Measurements from ENCODE around the gene FGF18.
"Not testable (repeated sequence)": the region's sequence is repeated elsewhere in the genome, so short reads cannot be mapped to it uniquely, and the experiment has no call there.

FGF18 gene

GRCh38 chr5:171413153-171413910 is 6.1 kb upstream of the FGF18 start:
- H3K27ac ChIP-seq = no peak overlapping the region
- H3K36me3 ChIP-seq = peaks cover 0 to 44% (median 26%) of the 10 kb centered on the region in 3 donors
- H3K4me1 ChIP-seq = peaks cover 0 to 39% (median 6%) of the 10 kb centered on the region in 4 donors
- no peak for DNase-seq
- no peaks in the 10 kb centered on the region for H3K27me3 ChIP-seq
- TF ChIP-seq CTCF (IDR thresholded peaks at IDR 0.05) = no peak
- no peak overlapping the region for H3K4me3 ChIP-seq
- no peaks in the 10 kb centered on the region for H3K9me3 ChIP-seq
- intact Hi-C loops (cut with DNase I; ENCODE audit: low total_unique reads) = loop anchor here (10.0 kb wide), 1 partner anchor 631 kb away; no protein-coding TSS in a partner anchor

- Histone ChIP-seq H3K4me1 (peaks cover 0 to 39% (median 11%) of the 10 kb centered on the region in 4 donors), H3K36me3 (peaks cover 0 to 37% (median 21%) of the 10 kb centered on the region in 3 donors)
- not testable (repeated sequence) for H3K9me3 ChIP-seq, DNase-seq, H3K27me3 ChIP-seq, H3K27ac ChIP-seq, H3K4me3 ChIP-seq
- intact Hi-C loops (cut with DNase I; ENCODE audit: low total_unique reads) = loop anchor here (10.0 kb wide), 1 partner anchor 631 kb away; no protein-coding TSS in a partner anchor
Measured at GRCh38 chr5:171413993-171414392, 5.5 kb upstream of the FGF18 start.

GRCh38 chr5:171415115-171415730 is 4.2 kb upstream of the FGF18 start:
- peaks cover 0 to 26% (median 12%) of the 10 kb centered on the region in 3 donors for H3K36me3 ChIP-seq
- H3K9me3 ChIP-seq = no peaks in the 10 kb centered on the region
- no peak for TF ChIP-seq CTCF (IDR thresholded peaks at IDR 0.05)
- no peak for DNase-seq
- intact Hi-C loops (cut with DNase I; ENCODE audit: low total_unique reads) = loop anchor here (10.0 kb wide), 1 partner anchor 630 kb away; no protein-coding TSS in a partner anchor
- H3K27ac ChIP-seq = no peak overlapping the region
- H3K4me1 ChIP-seq = peaks cover 0 to 39% (median 14%) of the 10 kb centered on the region in 4 donors
- H3K27me3 ChIP-seq = no peaks in the 10 kb centered on the region
- no peak overlapping the region for H3K4me3 ChIP-seq

GRCh38 chr5:171416160-171417049 is 3.0 kb upstream of the FGF18 start:
- H3K27ac ChIP-seq = no peak overlapping the region
- peaks cover 0 to 20% (median 4%) of the 10 kb centered on the region in 3 donors for H3K36me3 ChIP-seq
- no peak for DNase-seq
- no peak overlapping the region for H3K4me3 ChIP-seq
- H3K4me1 ChIP-seq = peaks cover 0 to 39% (median 22%) of the 10 kb centered on the region in 4 donors
- TF ChIP-seq CTCF (IDR thresholded peaks at IDR 0.05) = no peak
- no peaks in the 10 kb centered on the region for H3K27me3 ChIP-seq
- H3K9me3 ChIP-seq = no peaks in the 10 kb centered on the region
- intact Hi-C loops (cut with DNase I; ENCODE audit: low total_unique reads) = loop anchor here (10.0 kb wide), 1 partner anchor 628 kb away; no protein-coding TSS in a partner anchor

GRCh38 chr5:171418316-171418981 is 998 bp upstream of the FGF18 start:
- Histone ChIP-seq H3K27ac (no peak overlapping the region), H3K9me3 (no peaks in the 10 kb centered on the region), H3K27me3 (no peaks in the 10 kb centered on the region), H3K4me3 (peak overlapping the region; percentile 41 to 43), H3K36me3 (peaks cover 0 to 12% (median 0%) of the 10 kb centered on the region in 3 donors), H3K4me1 (peaks cover 0 to 36% (median 23%) of the 10 kb centered on the region in 4 donors)
- peak; percentile 98 for TF ChIP-seq CTCF (IDR thresholded peaks at IDR 0.05)
- intact Hi-C loops (cut with DNase I; ENCODE audit: low total_unique reads) = loop anchor here (2.0 to 10.0 kb wide), 2 partner anchors 490 to 626 kb away; no protein-coding TSS in a partner anchor
- DNase-seq = peak; percentile 72 to 89

All from tibial artery (tissue), 4 donors.